ENCODE measurements around the gene ADGRG3. TPM values are rescaled to one million over a fixed set of nuclear protein-coding genes. Genes with fewer than 3 reads are reported as not detected.
A peak's percentile ranks its signal among the peaks of the same experiment; 100 is the strongest.

Gene ADGRG3
- total and polyA plus RNA-seq, 10 of the 15 experiments (the other 5 are each of a cell fraction or from before 2014, with no cell fraction given): 0.10 to 0.11 (median 0.10) TPM; not detected in 7

GRCh38 chr16:57646388-57647039 lies 21.6 kb upstream of the ADGRG3 start:
- ChIA-PET SMC1A (ENCODE audit: uncharacterized antibody, unreplicated experiment) (interaction anchor here (1.0 to 6.6 kb wide), 8 partner anchors 8 to 70 kb away, joined by 3 to 126 read pairs (median 39); no protein-coding TSS in a partner anchor), CTCF (interaction anchor here (1.0 to 8.1 kb wide), 10 partner anchors 8 to 228 kb away, joined by 3 to 210 read pairs (median 20); partner anchors contain the start of gene KATNB1), POLR2A (interaction anchor here (0.6 to 1.4 kb wide), 2 partner anchors 36 to 678 kb away, joined by 5 to 11 read pairs; no protein-coding TSS in a partner anchor), RAD21 (ENCODE audit: unreplicated experiment) (interaction anchor here (0.5 to 6.0 kb wide), 9 partner anchors 7 to 74 kb away, joined by 3 to 88 read pairs (median 17); no protein-coding TSS in a partner anchor)
- intact Hi-C loops (cut with micrococcal nuclease; ENCODE audit: unreplicated experiment): no loop called here
- H4K20me1 ChIP-seq (ENCODE audit: control insufficient read depth, insufficient read depth): no peaks in the 10 kb centered on the region
- H3K36me3 ChIP-seq (ENCODE audit: control insufficient read depth in 2 of 2, insufficient read depth in 2 of 2, low read length in 1 of 2): no peaks in the 10 kb centered on the region
- FAIRE-seq (no peak), ATAC-seq (no peak), DNase-seq (ENCODE audit: low read depth, low spot score) (no peak)
- no peak overlapping the region for H2AFZ ChIP-seq (ENCODE audit: control insufficient read depth, low read depth, low read length)
- H3K4me3 ChIP-seq: no peak overlapping the region
- TF ChIP-seq GABPA (IDR thresholded peaks at IDR 0.05; ENCODE audit: low read depth): no peak
- no peak for TF ChIP-seq MYB (IDR thresholded peaks at IDR 0.05; ENCODE audit: borderline replicate concordance, low read depth, low read length)
- no peak for TF ChIP-seq TCF3 (IDR thresholded peaks at IDR 0.05; ENCODE audit: borderline replicate concordance, insufficient read depth, low read depth, low read length)
- no peak for TF ChIP-seq REST (IDR thresholded peaks at IDR 0.05; ENCODE audit: low read depth, low read length)
- no peak for TF ChIP-seq TAF1 (IDR thresholded peaks at IDR 0.05; ENCODE audit: borderline replicate concordance, low read depth, low read length)
- no peak for TF ChIP-seq GATAD2B (conservative IDR thresholded peaks at IDR 0.05; ENCODE audit: low read depth)
- 0 out of 3 replicates have a peak, but pooled peaks of 1 of the 2 experiments have one; percentile 16 for TF ChIP-seq EGR1 (IDR thresholded peaks at IDR 0.05; ENCODE audit: borderline replicate concordance in 1 of 2, low read depth in 2 of 2, low read length in 2 of 2)
- in situ Hi-C loops (cut with MboI): no loop called here
- peaks cover 19% of the 10 kb centered on the region for H3K4me1 ChIP-seq (ENCODE audit: control insufficient read depth, insufficient read depth, low read length)
- no peak overlapping the region for H3K4me2 ChIP-seq (ENCODE audit: control insufficient read depth, insufficient read depth)
- H3K27me3 ChIP-seq (replicated peaks in 1 of 2; ENCODE audit: control insufficient read depth in 2 of 2, insufficient read depth in 2 of 2, low read length in 1 of 2): no peaks in the 10 kb centered on the region
- H3K9ac ChIP-seq (ENCODE audit: control insufficient read depth, insufficient read depth, low read length): no peak overlapping the region
- no peaks in the 10 kb centered on the region for H3K9me3 ChIP-seq (replicated peaks; ENCODE audit: control insufficient read depth, insufficient read depth, low read length)
- BruUV-seq (replicated peaks): no TSS peak
- WGBS (ENCODE audit: insufficient coverage, insufficient replicate concordance, low lambda C conversion rate, missing lambda C conversion rate): 28% methylated on average over 14 of the region's 14 CpGs
- H3K79me2 ChIP-seq (ENCODE audit: control insufficient read depth, insufficient read depth, low read length): no peaks in the 10 kb centered on the region
- no peak overlapping the region for H3K27ac ChIP-seq (ENCODE audit: control insufficient read depth, insufficient read depth)
